Measurements from ENCODE around the gene SLC13A3. TPM values are rescaled to one million over a fixed set of nuclear protein-coding genes. Genes with fewer than 3 reads are reported as not detected.

The SLC13A3 gene
- total RNA-seq, 2 experiments from 2014 or later, result not detected

- H3K36me3 Mint-ChIP-seq (ENCODE audit: low read depth), result peaks cover 10% of the 10 kb centered on the region
- H3K27ac Mint-ChIP-seq, result no peak overlapping the region
- no peaks in the 10 kb centered on the region for H3K27me3 Mint-ChIP-seq (ENCODE audit: low read depth)
- peaks cover 5% of the 10 kb centered on the region for H3K9me3 Mint-ChIP-seq
- intact Hi-C loops (cut with micrococcal nuclease), result no loop called here
- no peak overlapping the region for H3K4me3 Mint-ChIP-seq
- no peak for DNase-seq
- CTCF ChIA-PET, result interaction anchor here (0.6 to 1.3 kb wide), 3 partner anchors 12 to 43 kb away, joined by 4 to 7 read pairs (median 6); no protein-coding TSS in a partner anchor
- no peaks in the 10 kb centered on the region for H3K4me1 Mint-ChIP-seq (ENCODE audit: low read depth)
Observed at GRCh38 chr20:46663531-46663930, 12.3 kb upstream of the SLC13A3 start.

DNA sequence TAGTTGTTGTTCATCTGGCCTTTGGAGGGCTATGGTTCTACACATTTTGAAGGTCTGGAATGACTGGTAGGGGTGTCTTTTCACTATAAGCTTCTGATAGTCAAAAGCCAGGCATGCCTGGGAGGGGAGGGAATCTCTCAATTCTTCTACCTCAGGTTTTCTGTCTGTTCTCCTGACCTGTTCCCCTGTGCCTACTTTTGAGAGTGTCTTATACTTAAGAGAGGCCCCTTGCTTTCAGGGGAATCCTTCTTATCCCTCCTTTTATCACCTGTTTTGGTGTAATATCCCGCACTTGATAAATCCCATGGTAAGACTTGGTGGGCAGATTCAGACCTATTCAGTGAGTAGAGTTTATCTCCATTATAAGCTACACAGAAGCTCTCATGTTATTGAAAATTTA, 10.4 kb upstream of the SLC13A3 start:
- Mint-ChIP-seq H3K4me3 (no peak overlapping the region), H3K27ac (no peak overlapping the region)

GRCh38 chr20:46660487-46660886, 9.2 kb upstream of the SLC13A3 start:
- Mint-ChIP-seq H3K27ac (no peak overlapping the region), H3K9me3 (peaks cover 5% of the 10 kb centered on the region), H3K4me1 (ENCODE audit: low read depth) (no peaks in the 10 kb centered on the region), H3K27me3 (ENCODE audit: low read depth) (no peaks in the 10 kb centered on the region), H3K4me3 (no peak overlapping the region), H3K36me3 (ENCODE audit: low read depth) (peaks cover 7% of the 10 kb centered on the region)
- intact Hi-C loops (cut with micrococcal nuclease), result no loop called here
- CTCF ChIA-PET, result no interaction called here
- no peak for DNase-seq

More for the DNA sequence above, 10.4 kb upstream of the SLC13A3 start:
- DNase-seq, result no peak
- H3K4me1 Mint-ChIP-seq (ENCODE audit: low read depth), result no peaks in the 10 kb centered on the region
- H3K36me3 Mint-ChIP-seq (ENCODE audit: low read depth), result peaks cover 7% of the 10 kb centered on the region
- H3K27me3 Mint-ChIP-seq (ENCODE audit: low read depth), result no peaks in the 10 kb centered on the region
- H3K9me3 Mint-ChIP-seq, result peaks cover 5% of the 10 kb centered on the region
- intact Hi-C loops (cut with micrococcal nuclease), result no loop called here
- CTCF ChIA-PET, result no interaction called here

- DNase-seq, result no peak
- no peak overlapping the region for H3K27ac Mint-ChIP-seq
- peaks cover 7% of the 10 kb centered on the region for H3K36me3 Mint-ChIP-seq (ENCODE audit: low read depth)
- H3K9me3 Mint-ChIP-seq, result peaks cover 5% of the 10 kb centered on the region
- H3K4me1 Mint-ChIP-seq (ENCODE audit: low read depth), result no peaks in the 10 kb centered on the region
- intact Hi-C loops (cut with micrococcal nuclease), result no loop called here
- H3K4me3 Mint-ChIP-seq, result no peak overlapping the region
- peaks cover 12% of the 10 kb centered on the region for H3K27me3 Mint-ChIP-seq (ENCODE audit: low read depth)
- CTCF ChIA-PET, result no interaction called here
Observed at GRCh38 chr20:46657618-46658017, 6.4 kb upstream of the SLC13A3 start.

DNA sequence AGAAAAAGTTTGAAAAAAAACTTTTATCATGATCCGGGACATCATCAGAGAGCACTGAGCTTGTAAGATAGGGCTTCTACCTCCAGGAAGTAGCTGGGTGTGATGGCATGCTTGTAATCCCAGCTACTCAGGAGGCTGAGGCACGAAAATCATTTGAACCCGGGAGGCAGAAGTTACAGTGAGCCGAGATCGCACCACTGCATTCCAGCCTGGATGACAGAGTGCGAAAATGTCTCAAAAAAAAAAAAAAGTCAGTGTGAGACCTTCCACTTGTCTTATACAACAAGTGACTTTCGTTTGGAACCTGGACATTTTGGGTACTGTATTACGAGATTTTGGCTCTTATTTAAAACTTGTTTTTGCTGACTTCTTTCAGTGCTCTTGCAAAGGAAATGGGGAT, 5.9 kb upstream of the SLC13A3 start:
- CTCF ChIA-PET, result no interaction called here
- DNase-seq, result no peak
- peaks cover 13% of the 10 kb centered on the region for H3K27me3 Mint-ChIP-seq (ENCODE audit: low read depth)
- H3K4me3 Mint-ChIP-seq, result no peak overlapping the region
- intact Hi-C loops (cut with micrococcal nuclease), result no loop called here
- no peak overlapping the region for H3K27ac Mint-ChIP-seq
- peaks cover 7% of the 10 kb centered on the region for H3K36me3 Mint-ChIP-seq (ENCODE audit: low read depth)
- peaks cover 5% of the 10 kb centered on the region for H3K9me3 Mint-ChIP-seq
- no peaks in the 10 kb centered on the region for H3K4me1 Mint-ChIP-seq (ENCODE audit: low read depth)

- no peaks in the 10 kb centered on the region for H3K36me3 Mint-ChIP-seq (ENCODE audit: low read depth)
- H3K4me1 Mint-ChIP-seq (ENCODE audit: low read depth), result no peaks in the 10 kb centered on the region
- no peaks in the 10 kb centered on the region for H3K9me3 Mint-ChIP-seq
- peaks cover 31% of the 10 kb centered on the region for H3K27me3 Mint-ChIP-seq (ENCODE audit: low read depth)
- H3K27ac Mint-ChIP-seq, result no peak overlapping the region
- no peak for DNase-seq
- intact Hi-C loops (cut with micrococcal nuclease), result no loop called here
- CTCF ChIA-PET, result interaction anchor here (0.7 kb wide), 2 partner anchors 189 to 450 kb away, joined by 3 to 5 read pairs; no protein-coding TSS in a partner anchor
- H3K4me3 Mint-ChIP-seq, result no peak overlapping the region
Observed at GRCh38 chr20:46652699-46653098, 1.4 kb upstream of the SLC13A3 start.

- no peaks in the 10 kb centered on the region for H3K4me1 Mint-ChIP-seq (ENCODE audit: low read depth)
- no peaks in the 10 kb centered on the region for H3K36me3 Mint-ChIP-seq (ENCODE audit: low read depth)
- no peak overlapping the region for H3K4me3 Mint-ChIP-seq
- intact Hi-C loops (cut with micrococcal nuclease), result no loop called here
- peaks cover 31% of the 10 kb centered on the region for H3K27me3 Mint-ChIP-seq (ENCODE audit: low read depth)
- CTCF ChIA-PET, result no interaction called here
- H3K27ac Mint-ChIP-seq, result no peak overlapping the region
- no peak for DNase-seq
- no peaks in the 10 kb centered on the region for H3K9me3 Mint-ChIP-seq
Observed at GRCh38 chr20:46650575-46651090, 626 bp downstream of the SLC13A3 start.

GRCh38 chr20:46649965-46650542, 1.2 kb downstream of the SLC13A3 start:
- H3K27me3 Mint-ChIP-seq (ENCODE audit: low read depth), result peaks cover 31% of the 10 kb centered on the region
- intact Hi-C loops (cut with micrococcal nuclease), result no loop called here
- H3K4me3 Mint-ChIP-seq, result no peak overlapping the region
- no peaks in the 10 kb centered on the region for H3K9me3 Mint-ChIP-seq
- no peak for DNase-seq
- CTCF ChIA-PET, result no interaction called here
- no peaks in the 10 kb centered on the region for H3K4me1 Mint-ChIP-seq (ENCODE audit: low read depth)
- no peaks in the 10 kb centered on the region for H3K36me3 Mint-ChIP-seq (ENCODE audit: low read depth)
- H3K27ac Mint-ChIP-seq, result no peak overlapping the region

- Mint-ChIP-seq H3K27ac (no peak overlapping the region), H3K9me3 (no peaks in the 10 kb centered on the region), H3K4me1 (ENCODE audit: low read depth) (no peaks in the 10 kb centered on the region), H3K27me3 (ENCODE audit: low read depth) (peaks cover 31% of the 10 kb centered on the region), H3K4me3 (no peak overlapping the region), H3K36me3 (ENCODE audit: low read depth) (no peaks in the 10 kb centered on the region)
- DNase-seq, result no peak
- CTCF ChIA-PET, result no interaction called here
- intact Hi-C loops (cut with micrococcal nuclease), result no loop called here
Observed at GRCh38 chr20:46649650-46649949, 1.7 kb downstream of the SLC13A3 start.

DNA sequence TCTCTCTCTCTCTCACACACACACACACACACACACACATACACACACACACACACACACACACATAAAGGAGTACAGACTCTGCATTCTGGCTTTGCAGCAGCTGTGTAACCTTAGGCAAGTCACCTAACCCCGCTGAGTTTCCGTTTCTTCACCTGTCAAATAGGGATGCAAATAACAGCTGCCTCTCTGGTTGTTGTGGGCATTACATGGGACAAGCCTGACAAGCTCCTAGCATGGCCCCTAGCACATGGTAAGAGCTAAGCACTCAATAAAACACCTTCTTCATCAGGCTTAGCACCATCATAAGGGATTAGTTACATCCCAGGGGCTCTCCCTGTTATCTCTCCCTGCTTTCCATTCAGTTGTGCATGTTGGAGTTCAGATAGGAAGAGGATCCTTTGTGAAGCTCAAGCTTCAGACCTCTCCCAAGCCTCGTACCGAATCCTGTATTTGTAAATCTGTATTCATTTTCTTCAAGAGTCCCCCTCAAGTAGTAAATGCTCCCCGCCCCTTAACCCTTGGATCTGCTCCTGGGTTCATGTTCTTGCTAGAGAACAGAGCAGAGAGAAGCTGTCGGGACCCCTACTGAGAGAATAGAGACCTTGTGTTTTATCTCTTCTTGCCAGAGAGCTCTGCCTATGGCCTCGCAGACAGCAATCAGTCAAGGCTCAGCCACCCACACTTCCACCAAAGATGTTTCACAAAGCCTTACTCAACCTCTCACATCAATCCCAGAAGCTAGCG, 2.2 kb downstream of the SLC13A3 start:
- H3K4me3 Mint-ChIP-seq, result no peak overlapping the region
- intact Hi-C loops (cut with micrococcal nuclease), result no loop called here
- no peaks in the 10 kb centered on the region for H3K4me1 Mint-ChIP-seq (ENCODE audit: low read depth)
- no peaks in the 10 kb centered on the region for H3K36me3 Mint-ChIP-seq (ENCODE audit: low read depth)
- H3K27me3 Mint-ChIP-seq (ENCODE audit: low read depth), result peaks cover 28% of the 10 kb centered on the region
- CTCF ChIA-PET, result no interaction called here
- H3K9me3 Mint-ChIP-seq, result no peaks in the 10 kb centered on the region
- H3K27ac Mint-ChIP-seq, result no peak overlapping the region
- no peak for DNase-seq

DNA sequence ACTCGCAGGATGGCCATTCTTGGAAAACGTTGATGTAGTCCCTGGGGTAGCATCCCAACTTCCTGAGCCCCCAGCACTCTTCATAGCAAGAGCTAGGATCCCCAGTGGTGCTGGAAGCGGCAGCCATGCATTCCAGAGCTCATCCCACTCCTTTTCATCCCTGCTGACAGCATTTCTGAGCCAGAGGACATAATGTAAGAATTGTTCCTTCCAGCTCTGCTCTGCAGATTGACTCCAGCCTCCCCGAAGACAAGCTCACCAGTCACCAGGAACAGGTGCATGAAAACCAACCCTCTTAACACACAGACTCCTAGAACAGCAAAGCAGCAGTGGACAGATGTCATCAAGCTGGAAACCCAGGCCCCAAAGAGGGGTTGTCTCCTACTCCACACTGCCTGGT, 3.8 kb downstream of the SLC13A3 start:
- Mint-ChIP-seq H3K4me3 (no peak overlapping the region), H3K9me3 (no peaks in the 10 kb centered on the region), H3K27ac (no peak overlapping the region), H3K4me1 (ENCODE audit: low read depth) (no peaks in the 10 kb centered on the region), H3K36me3 (ENCODE audit: low read depth) (no peaks in the 10 kb centered on the region), H3K27me3 (ENCODE audit: low read depth) (peaks cover 23% of the 10 kb centered on the region)
- intact Hi-C loops (cut with micrococcal nuclease), result no loop called here
- no peak for DNase-seq
- CTCF ChIA-PET, result interaction anchor here (0.7 to 1.0 kb wide), 2 partner anchors 85 to 132 kb away, joined by 3 read pairs; no protein-coding TSS in a partner anchor

- peaks cover 18% of the 10 kb centered on the region for H3K27me3 Mint-ChIP-seq (ENCODE audit: low read depth)
- no peak overlapping the region for H3K4me3 Mint-ChIP-seq
- H3K36me3 Mint-ChIP-seq (ENCODE audit: low read depth), result no peaks in the 10 kb centered on the region
- DNase-seq, result no peak
- no peaks in the 10 kb centered on the region for H3K9me3 Mint-ChIP-seq
- no peaks in the 10 kb centered on the region for H3K4me1 Mint-ChIP-seq (ENCODE audit: low read depth)
- CTCF ChIA-PET, result no interaction called here
- no peak overlapping the region for H3K27ac Mint-ChIP-seq
- intact Hi-C loops (cut with micrococcal nuclease), result no loop called here
Observed at GRCh38 chr20:46646659-46647380, 4.4 kb downstream of the SLC13A3 start.

Measured in activated naive CD4-positive, alpha-beta T cell treated with anti-CD3 and anti-CD28 coated beads for 36 hours (primary cell).